ENCODE measurements around the gene FNBP1L. TPM values are rescaled to one million over a fixed set of nuclear protein-coding genes. Genes with fewer than 3 reads are reported as not detected.

Gene FNBP1L
- total and polyA plus RNA-seq, 9 of the 15 experiments (the other 6 are each of a cell fraction or from before 2014, with no cell fraction given) = 1.4 to 6.9 (median 5.9) TPM

GRCh38 chr1:93501399-93501798 is 53.5 kb downstream of the FNBP1L start (continued):
- TF ChIP-seq, protein P1, sequence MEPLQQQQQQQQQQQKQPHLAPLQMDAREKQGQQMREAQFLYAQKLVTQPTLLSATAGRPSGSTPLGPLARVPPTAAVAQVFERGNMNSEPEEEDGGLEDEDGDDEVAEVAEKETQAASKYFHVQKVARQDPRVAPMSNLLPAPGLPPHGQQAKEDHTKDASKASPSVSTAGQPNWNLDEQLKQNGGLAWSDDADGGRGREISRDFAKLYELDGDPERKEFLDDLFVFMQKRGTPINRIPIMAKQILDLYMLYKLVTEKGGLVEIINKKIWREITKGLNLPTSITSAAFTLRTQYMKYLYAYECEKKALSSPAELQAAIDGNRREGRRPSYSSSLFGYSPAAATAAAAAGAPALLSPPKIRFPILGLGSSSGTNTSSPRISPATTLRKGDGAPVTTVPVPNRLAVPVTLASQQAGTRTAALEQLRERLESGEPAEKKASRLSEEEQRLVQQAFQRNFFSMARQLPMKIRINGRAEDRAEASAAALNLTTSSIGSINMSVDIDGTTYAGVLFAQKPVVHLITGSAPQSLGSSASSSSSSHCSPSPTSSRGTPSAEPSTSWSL (CRISPR knock-in tag; IDR thresholded peaks at IDR 0.05; ENCODE audit: borderline replicate concordance) = no peak
- TF ChIP-seq REST (IDR thresholded peaks at IDR 0.05; ENCODE audit: borderline replicate concordance) (no peak), REST (CRISPR knock-in tag; IDR thresholded peaks at IDR 0.05; ENCODE audit: low read depth) (no peak), ZNF778 (CRISPR knock-in tag; IDR thresholded peaks at IDR 0.05) (no peak), NR2F6 (CRISPR knock-in tag; IDR thresholded peaks at IDR 0.05) (no peak), SIX5 (IDR thresholded peaks at IDR 0.05; ENCODE audit: borderline replicate concordance in 1 of 2, insufficient read depth in 1 of 2, low read depth in 1 of 2, low read length in 2 of 2) (0 out of 4 replicates have a peak, but pooled peaks of 1 of the 2 experiments have one; percentile 24), EZH2 (IDR thresholded peaks at IDR 0.05; ENCODE audit: borderline replicate concordance, low read depth, low read length) (no peak), ETV1 (tag; conservative IDR thresholded peaks at IDR 0.05; ENCODE audit: low read depth) (no peak), MTF1 (CRISPR knock-in tag; IDR thresholded peaks at IDR 0.05; ENCODE audit: borderline replicate concordance) (no peak), HBP1 (CRISPR knock-in tag; IDR thresholded peaks at IDR 0.05) (no peak), PHF8 (IDR thresholded peaks at IDR 0.05; ENCODE audit: borderline replicate concordance, low read length) (no peak), NR1H2 (CRISPR knock-in tag; IDR thresholded peaks at IDR 0.05) (no peak), ZNF507 (tag; conservative IDR thresholded peaks at IDR 0.05) (no peak), CC2D1A (IDR thresholded peaks at IDR 0.05) (peak; percentile 47; the same call in 1 of the 2 replicates), SMARCC2 (IDR thresholded peaks at IDR 0.05; ENCODE audit: low read depth) (no peak), ESRRB (CRISPR knock-in tag; IDR thresholded peaks at IDR 0.05; ENCODE audit: borderline replicate concordance) (no peak), KDM1A (IDR thresholded peaks at IDR 0.05) (no peak), JUNB (CRISPR knock-in tag; conservative IDR thresholded peaks at IDR 0.05) (no peak), EHMT2 (IDR thresholded peaks at IDR 0.05) (peak; percentile 62; the same call in 1 of the 2 replicates), MXI1 (IDR thresholded peaks at IDR 0.05; ENCODE audit: low read depth, low read length) (no peak)
